ENCODE data around the gene SAMD9. TPM values are rescaled to one million over a fixed set of nuclear protein-coding genes. Genes with fewer than 3 reads are reported as not detected.

SAMD9 gene
- total RNA-seq, 1 experiment from 2014 or later = 12.1 TPM

DNA sequence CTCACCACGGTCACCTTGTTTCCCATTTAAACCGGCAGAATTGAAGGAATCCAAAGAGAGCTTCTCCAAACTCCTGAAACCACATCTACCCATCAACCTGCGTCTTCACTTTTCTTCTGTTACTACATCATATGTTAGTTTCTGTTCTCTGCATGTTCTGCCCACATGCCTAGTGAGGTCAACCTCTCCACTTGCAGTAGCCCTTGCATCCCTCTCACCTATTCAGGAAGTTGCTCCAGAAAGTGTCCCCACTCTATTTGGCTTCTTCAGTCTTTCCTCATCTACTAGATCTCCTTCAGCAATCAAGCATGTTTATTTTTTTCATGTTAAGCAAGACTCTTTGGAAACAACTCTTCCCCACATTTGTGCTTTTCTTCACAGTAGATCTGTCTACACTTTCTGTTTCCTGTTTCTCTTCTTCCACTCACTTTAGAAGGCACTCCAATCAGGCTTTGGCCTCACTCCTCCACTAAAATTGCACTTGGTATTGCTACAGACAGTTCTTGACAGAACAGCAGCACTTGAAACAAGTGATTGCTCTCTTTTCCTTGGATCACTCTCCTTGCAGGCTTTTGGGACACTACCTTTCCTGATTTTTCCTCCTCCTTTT is 22.9 kb upstream of the SAMD9 start:
- H3F3A ChIP-seq (ENCODE audit: insufficient read depth, low read depth) = no peaks in the 10 kb centered on the region
- H3K4me3 ChIP-seq = no peak overlapping the region
- H3K36me3 ChIP-seq (ENCODE audit: low read depth) = no peaks in the 10 kb centered on the region
- no peak for DNase-seq
- no peak overlapping the region for H2AFZ ChIP-seq
- H3K9me3 ChIP-seq (ENCODE audit: insufficient read depth, low read depth) = no peaks in the 10 kb centered on the region
- H3K27ac ChIP-seq = no peak overlapping the region
- CTCF ChIA-PET = no interaction called here
- POLR2A ChIA-PET (ENCODE audit: unreplicated experiment) = no interaction called here
- no TSS peak for BruUV-seq (replicated peaks)
- no peaks in the 10 kb centered on the region for H4K20me1 ChIP-seq (ENCODE audit: insufficient read depth)
- no peaks in the 10 kb centered on the region for H3K9me2 ChIP-seq (ENCODE audit: insufficient read depth)
- H3K27me3 ChIP-seq (ENCODE audit: insufficient read depth, low read depth) = no peaks in the 10 kb centered on the region
- H3K4me2 ChIP-seq = no peak overlapping the region
- TF ChIP-seq, protein P1, sequence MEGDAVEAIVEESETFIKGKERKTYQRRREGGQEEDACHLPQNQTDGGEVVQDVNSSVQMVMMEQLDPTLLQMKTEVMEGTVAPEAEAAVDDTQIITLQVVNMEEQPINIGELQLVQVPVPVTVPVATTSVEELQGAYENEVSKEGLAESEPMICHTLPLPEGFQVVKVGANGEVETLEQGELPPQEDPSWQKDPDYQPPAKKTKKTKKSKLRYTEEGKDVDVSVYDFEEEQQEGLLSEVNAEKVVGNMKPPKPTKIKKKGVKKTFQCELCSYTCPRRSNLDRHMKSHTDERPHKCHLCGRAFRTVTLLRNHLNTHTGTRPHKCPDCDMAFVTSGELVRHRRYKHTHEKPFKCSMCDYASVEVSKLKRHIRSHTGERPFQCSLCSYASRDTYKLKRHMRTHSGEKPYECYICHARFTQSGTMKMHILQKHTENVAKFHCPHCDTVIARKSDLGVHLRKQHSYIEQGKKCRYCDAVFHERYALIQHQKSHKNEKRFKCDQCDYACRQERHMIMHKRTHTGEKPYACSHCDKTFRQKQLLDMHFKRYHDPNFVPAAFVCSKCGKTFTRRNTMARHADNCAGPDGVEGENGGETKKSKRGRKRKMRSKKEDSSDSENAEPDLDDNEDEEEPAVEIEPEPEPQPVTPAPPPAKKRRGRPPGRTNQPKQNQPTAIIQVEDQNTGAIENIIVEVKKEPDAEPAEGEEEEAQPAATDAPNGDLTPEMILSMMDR (conservative IDR thresholded peaks at IDR 0.05) = no peak
- TF ChIP-seq EZH2 (IDR thresholded peaks at IDR 0.05; ENCODE audit: low read depth) = no peak
- no peaks in the 10 kb centered on the region for H3K79me2 ChIP-seq (ENCODE audit: low read depth)
- intact Hi-C loops (cut with micrococcal nuclease; ENCODE audit: unreplicated experiment) = no loop called here
- H3K4me1 ChIP-seq (replicated peaks; ENCODE audit: insufficient read depth) = no peaks in the 10 kb centered on the region

DNA sequence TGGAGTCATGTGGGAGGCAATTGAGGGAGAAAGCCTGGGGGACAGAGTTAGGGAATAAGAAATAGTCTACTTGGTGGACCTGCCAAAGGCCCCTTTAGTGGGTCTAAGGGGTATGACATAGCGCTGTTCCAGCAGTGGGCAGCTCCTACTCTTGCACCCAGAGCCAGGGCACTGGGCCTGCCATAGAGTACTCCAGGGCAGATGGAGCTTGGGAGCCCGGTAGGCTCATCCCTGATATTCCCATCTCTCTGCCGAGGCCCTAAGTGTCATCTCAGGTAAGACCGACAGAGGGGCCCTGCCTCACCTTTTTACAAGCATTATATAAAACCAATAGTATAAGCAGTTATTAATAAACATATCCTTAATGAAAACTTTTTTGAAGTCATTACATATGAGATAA is 20.8 kb upstream of the SAMD9 start:
- TF ChIP-seq EZH2 (IDR thresholded peaks at IDR 0.05; ENCODE audit: low read depth) = no peak
- TF ChIP-seq, protein P1 (conservative IDR thresholded peaks at IDR 0.05) = no peak
- BruUV-seq (replicated peaks) = no TSS peak

DNA sequence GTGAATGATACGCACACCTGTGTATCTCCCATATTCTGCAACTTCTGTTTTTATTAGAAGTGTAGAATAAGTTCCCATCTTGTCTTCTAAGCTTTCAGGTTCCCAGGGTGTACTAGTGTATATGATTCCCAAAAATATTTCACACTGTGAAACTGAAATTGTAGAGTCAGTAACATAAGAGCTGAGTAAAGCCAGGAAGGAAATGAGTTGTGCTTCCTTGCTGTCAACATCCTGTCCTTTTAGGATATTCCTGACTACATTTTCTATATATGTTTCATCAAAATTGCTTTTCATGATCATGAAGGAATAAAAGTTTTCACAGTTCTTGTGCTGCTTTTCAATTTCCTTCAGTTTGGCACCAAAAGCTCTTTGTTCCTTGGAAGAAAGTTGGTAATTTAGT is 15.2 kb upstream of the SAMD9 start:
- Histone ChIP-seq H2AFZ (no peak overlapping the region), H3K4me3 (no peak overlapping the region), H3K9me3 (ENCODE audit: insufficient read depth, low read depth) (no peaks in the 10 kb centered on the region), H3K4me1 (replicated peaks; ENCODE audit: insufficient read depth) (no peaks in the 10 kb centered on the region), H4K20me1 (ENCODE audit: insufficient read depth) (no peaks in the 10 kb centered on the region), H3K36me3 (ENCODE audit: low read depth) (no peaks in the 10 kb centered on the region), H3F3A (ENCODE audit: insufficient read depth, low read depth) (no peaks in the 10 kb centered on the region), H3K27ac (no peak overlapping the region), H3K27me3 (ENCODE audit: insufficient read depth, low read depth) (no peaks in the 10 kb centered on the region), H3K9me2 (ENCODE audit: insufficient read depth) (no peaks in the 10 kb centered on the region), H3K79me2 (ENCODE audit: low read depth) (no peaks in the 10 kb centered on the region), H3K4me2 (no peak overlapping the region)
- intact Hi-C loops (cut with micrococcal nuclease; ENCODE audit: unreplicated experiment) = no loop called here
- no peak for DNase-seq
- POLR2A ChIA-PET (ENCODE audit: unreplicated experiment) = no interaction called here
- CTCF ChIA-PET = no interaction called here
- BruUV-seq (replicated peaks) = no TSS peak
- TF ChIP-seq, protein P1 (conservative IDR thresholded peaks at IDR 0.05) = no peak
- TF ChIP-seq EZH2 (IDR thresholded peaks at IDR 0.05; ENCODE audit: low read depth) = no peak

More for the DNA sequence above, 20.8 kb upstream of the SAMD9 start:
- Histone ChIP-seq H2AFZ (no peak overlapping the region), H3K27me3 (ENCODE audit: insufficient read depth, low read depth) (no peaks in the 10 kb centered on the region), H3K9me3 (ENCODE audit: insufficient read depth, low read depth) (no peaks in the 10 kb centered on the region), H3K4me3 (no peak overlapping the region), H3K9me2 (ENCODE audit: insufficient read depth) (no peaks in the 10 kb centered on the region), H3F3A (ENCODE audit: insufficient read depth, low read depth) (no peaks in the 10 kb centered on the region), H3K27ac (no peak overlapping the region), H4K20me1 (ENCODE audit: insufficient read depth) (no peaks in the 10 kb centered on the region), H3K79me2 (ENCODE audit: low read depth) (no peaks in the 10 kb centered on the region), H3K4me1 (replicated peaks; ENCODE audit: insufficient read depth) (no peaks in the 10 kb centered on the region), H3K4me2 (no peak overlapping the region), H3K36me3 (ENCODE audit: low read depth) (no peaks in the 10 kb centered on the region)
- DNase-seq = no peak
- ChIA-PET CTCF (no interaction called here), POLR2A (ENCODE audit: unreplicated experiment) (no interaction called here)
- intact Hi-C loops (cut with micrococcal nuclease; ENCODE audit: unreplicated experiment) = no loop called here
